ENCODE measurements around the gene FAM222B. TPM values are rescaled to one million over a fixed set of nuclear protein-coding genes. Genes with fewer than 3 reads are reported as not detected.

The FAM222B gene
- total RNA-seq, 2 experiments from 2014 or later: 4.0 to 15.2 TPM

DNA sequence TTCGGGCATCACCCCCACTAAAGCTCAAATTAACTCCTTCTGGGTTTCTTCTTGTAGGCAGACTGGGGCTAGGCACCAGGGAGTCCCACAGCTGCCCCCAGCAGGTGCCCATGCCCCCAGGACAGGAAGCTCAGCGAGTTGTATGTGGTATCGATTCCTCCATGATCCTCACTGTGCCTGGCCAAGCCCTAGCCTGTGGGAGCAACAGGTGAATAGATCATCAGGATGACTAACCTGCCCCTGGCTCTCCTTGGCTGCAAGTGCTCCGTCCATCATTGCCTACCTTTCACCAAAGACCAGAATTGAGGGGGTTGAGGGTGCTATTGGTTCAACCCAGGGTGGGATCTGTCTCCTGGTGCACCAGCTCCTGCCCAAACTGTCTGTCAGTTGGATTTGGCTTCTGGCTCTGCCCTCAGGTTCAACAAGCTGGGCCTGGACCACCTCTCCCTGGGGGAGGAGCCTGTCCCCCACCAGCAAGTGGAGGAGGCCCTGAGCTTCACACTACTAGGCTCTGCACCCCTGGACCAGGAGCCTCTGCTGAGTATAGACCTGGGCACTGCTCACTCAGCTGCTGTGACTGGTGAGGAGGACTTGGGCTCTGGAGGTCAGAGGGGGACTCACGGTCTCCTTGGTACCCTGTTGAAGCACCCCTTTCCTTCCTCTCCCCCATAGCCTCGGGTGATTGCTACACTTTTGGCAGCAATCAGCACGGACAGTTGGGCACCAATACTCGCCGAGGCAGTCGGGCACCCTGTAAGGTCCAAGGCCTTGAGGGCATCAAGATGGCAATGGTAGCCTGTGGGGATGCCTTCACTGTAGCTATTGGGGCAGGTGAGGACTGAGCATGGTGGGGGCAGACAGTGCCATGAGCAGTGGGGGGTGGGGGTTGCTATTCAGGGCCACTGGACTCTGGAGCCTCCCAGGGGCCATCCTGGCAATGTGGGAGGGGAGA lies 101.9 kb downstream of the FAM222B start:
- TF ChIP-seq EZH2phosphoT487 (IDR thresholded peaks at IDR 0.05; ENCODE audit: borderline replicate concordance, low read depth, low read length): no peak
- TF ChIP-seq, protein P1, sequence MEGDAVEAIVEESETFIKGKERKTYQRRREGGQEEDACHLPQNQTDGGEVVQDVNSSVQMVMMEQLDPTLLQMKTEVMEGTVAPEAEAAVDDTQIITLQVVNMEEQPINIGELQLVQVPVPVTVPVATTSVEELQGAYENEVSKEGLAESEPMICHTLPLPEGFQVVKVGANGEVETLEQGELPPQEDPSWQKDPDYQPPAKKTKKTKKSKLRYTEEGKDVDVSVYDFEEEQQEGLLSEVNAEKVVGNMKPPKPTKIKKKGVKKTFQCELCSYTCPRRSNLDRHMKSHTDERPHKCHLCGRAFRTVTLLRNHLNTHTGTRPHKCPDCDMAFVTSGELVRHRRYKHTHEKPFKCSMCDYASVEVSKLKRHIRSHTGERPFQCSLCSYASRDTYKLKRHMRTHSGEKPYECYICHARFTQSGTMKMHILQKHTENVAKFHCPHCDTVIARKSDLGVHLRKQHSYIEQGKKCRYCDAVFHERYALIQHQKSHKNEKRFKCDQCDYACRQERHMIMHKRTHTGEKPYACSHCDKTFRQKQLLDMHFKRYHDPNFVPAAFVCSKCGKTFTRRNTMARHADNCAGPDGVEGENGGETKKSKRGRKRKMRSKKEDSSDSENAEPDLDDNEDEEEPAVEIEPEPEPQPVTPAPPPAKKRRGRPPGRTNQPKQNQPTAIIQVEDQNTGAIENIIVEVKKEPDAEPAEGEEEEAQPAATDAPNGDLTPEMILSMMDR (conservative IDR thresholded peaks at IDR 0.05; ENCODE audit: low read length): no peak
- Histone ChIP-seq H3K9me3 (ENCODE audit: low read length) (peaks cover 3% of the 10 kb centered on the region; the same call in 1 of the 2 replicates), H3K36me3 (ENCODE audit: insufficient read depth, low read length) (peaks cover 36% of the 10 kb centered on the region), H4K20me1 (ENCODE audit: insufficient read depth, low read length) (peaks cover 9% of the 10 kb centered on the region; the same call in 1 of the 2 replicates), H3K9me2 (ENCODE audit: insufficient read depth, low read length) (no peaks in the 10 kb centered on the region), H3K27ac (ENCODE audit: low read depth, low read length, poor library complexity, severe bottlenecking) (peak overlapping the region; percentile 95), H2AFZ (ENCODE audit: low read length) (no peak overlapping the region), H3K4me1 (ENCODE audit: insufficient read depth, low read length, poor library complexity, severe bottlenecking) (peaks cover 71% of the 10 kb centered on the region), H3K4me2 (ENCODE audit: low read length) (peak overlapping the region; percentile 87), H3K79me2 (ENCODE audit: insufficient read depth, low read depth, low read length) (peaks cover 28% of the 10 kb centered on the region), H3K4me3 (ENCODE audit: low read depth, low read length, poor library complexity, severe bottlenecking) (peak overlapping the region; percentile 38)
- DNase-seq (ENCODE audit: low spot score): no peak
- ChIA-PET CTCF (ENCODE audit: unreplicated experiment) (interaction anchor here (0.6 to 2.4 kb wide), 2 partner anchors 13 to 161 kb away, joined by 10 to 11 read pairs; partner anchors contain the start of gene NEK8), POLR2A (interaction anchor here (1.2 to 5.6 kb wide), 3 partner anchors 13 to 178 kb away, joined by 3 to 56 read pairs (median 7); partner anchors contain the start of genes NEK8, RPL23A and TLCD1)
- BruUV-seq (replicated peaks): no TSS peak
- intact Hi-C loops (cut with micrococcal nuclease; ENCODE audit: unreplicated experiment): no loop called here

GRCh38 chr17:28738680-28739384 lies 103.8 kb downstream of the FAM222B start:
- peaks cover 3% of the 10 kb centered on the region; the same call in 1 of the 2 replicates for H3K9me3 ChIP-seq (ENCODE audit: low read length)
- H3K4me3 ChIP-seq (ENCODE audit: low read depth, low read length, poor library complexity, severe bottlenecking): peak overlapping the region; percentile 60
- intact Hi-C loops (cut with micrococcal nuclease; ENCODE audit: unreplicated experiment): loop anchor here (1.0 kb wide), 2 partner anchors 11 kb away; partner anchors contain the start of gene NEK8
- POLR2A ChIA-PET: interaction anchor here (0.5 to 5.6 kb wide), 3 partner anchors 11 to 78 kb away, joined by 4 to 56 read pairs (median 4); partner anchors contain the start of genes NEK8 and TLCD1
- H3K4me2 ChIP-seq (ENCODE audit: low read length): peak overlapping the region; percentile 77
- no peaks in the 10 kb centered on the region for H3K9me2 ChIP-seq (ENCODE audit: insufficient read depth, low read length)
- CTCF ChIA-PET (ENCODE audit: unreplicated experiment): interaction anchor here (1.3 kb wide), 1 partner anchor 11 kb away, joined by 5 read pairs; no protein-coding TSS in a partner anchor
- no peak overlapping the region for H2AFZ ChIP-seq (ENCODE audit: low read length)
- peaks cover 10% of the 10 kb centered on the region; the same call in 1 of the 2 replicates for H3K79me2 ChIP-seq (ENCODE audit: insufficient read depth, low read depth, low read length)
- TF ChIP-seq EZH2phosphoT487 (IDR thresholded peaks at IDR 0.05; ENCODE audit: borderline replicate concordance, low read depth, low read length): no peak
- TF ChIP-seq, protein P1 (conservative IDR thresholded peaks at IDR 0.05; ENCODE audit: low read length): no peak
- H3K4me1 ChIP-seq (ENCODE audit: insufficient read depth, low read length, poor library complexity, severe bottlenecking): peaks cover 69% of the 10 kb centered on the region
- H3K36me3 ChIP-seq (ENCODE audit: insufficient read depth, low read length): peaks cover 32% of the 10 kb centered on the region
- H3K27ac ChIP-seq (ENCODE audit: low read depth, low read length, poor library complexity, severe bottlenecking): peak overlapping the region; percentile 95
- DNase-seq (ENCODE audit: low spot score): peak; percentile 88
- no peaks in the 10 kb centered on the region for H4K20me1 ChIP-seq (ENCODE audit: insufficient read depth, low read length)
- no TSS peak for BruUV-seq (replicated peaks)
